Stomach smooth muscle (tissue), 2 donors: ENCODE data around the gene TPM4.
A peak's percentile ranks its signal among the peaks of the same experiment; 100 is the strongest.
"Not testable (repeated sequence)": the region's sequence is repeated elsewhere in the genome, so short reads cannot be mapped to it uniquely, and the experiment has no call there.

ENCODE experiments used
- H3K27ac ChIP-seq: one replicate; pipeline ENCODE4 v1.7.0; 2013; ENCODE audit warnings: mild to moderate bottlenecking, low read length, inconsistent platforms
- H3K27me3 ChIP-seq, 2 donors: one replicate each; pipeline ENCODE4 v1.7.0; 2013; ENCODE audit warnings: low read length in 2 of 2; ENCODE audit not compliant: insufficient read depth in 2 of 2, control insufficient read depth in 1 of 2
- H3K36me3 ChIP-seq, 2 donors: one replicate each; pipeline ENCODE4 v1.7.0; 2013; ENCODE audit warnings: low read length in 2 of 2; ENCODE audit not compliant: control insufficient read depth in 2 of 2, insufficient read depth in 2 of 2
- H3K4me1 ChIP-seq: one replicate; pipeline ENCODE4 v1.7.0; 2013; ENCODE audit warnings: low read length; ENCODE audit not compliant: control insufficient read depth, insufficient read depth
- H3K4me3 ChIP-seq, 2 donors: one replicate each; pipeline ENCODE4 v1.7.0; 2013; ENCODE audit warnings: low read length in 2 of 2
- H3K9ac ChIP-seq, 2 donors: one replicate each; pipeline ENCODE4 v1.7.0; 2013; ENCODE audit warnings: low read length in 2 of 2, mild to moderate bottlenecking in 1 of 2
- H3K9me3 ChIP-seq, 2 donors: one replicate each; pipeline ENCODE4 v1.7.0; 2013; ENCODE audit warnings: low read length in 2 of 2; ENCODE audit not compliant: control insufficient read depth in 2 of 2
- donor health status: healthy.
- donor health status: Pancreatic carcinoma.

Gene TPM4

DNA sequence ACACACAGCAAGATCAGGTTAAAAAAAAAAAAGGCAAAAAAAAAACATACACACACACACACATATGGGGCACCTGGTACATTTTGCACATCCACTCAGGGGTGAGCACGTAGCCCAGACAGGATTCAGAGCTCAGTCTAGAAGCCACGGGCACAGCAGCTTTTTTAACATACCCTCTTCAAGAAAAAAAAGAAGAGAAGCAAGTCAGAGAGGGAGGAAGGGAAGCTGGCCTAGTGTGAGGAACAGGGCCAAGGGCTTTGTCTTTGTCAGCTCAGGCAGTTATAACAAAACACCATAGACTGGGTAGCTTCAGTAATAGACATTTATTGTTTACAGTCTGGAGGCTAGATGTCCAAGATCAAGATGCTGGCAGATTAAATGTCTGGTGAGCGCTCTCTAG lies 2.3 kb upstream of the TPM4 start:
- H3K9me3 ChIP-seq = no peaks in the 10 kb centered on the region
- H3K27ac ChIP-seq = peak overlapping the region; percentile 100
- H3K4me3 ChIP-seq = no peak overlapping the region
- H3K27me3 ChIP-seq = no peaks in the 10 kb centered on the region
- no peak overlapping the region for H3K9ac ChIP-seq
- peaks cover 5 to 13% of the 10 kb centered on the region in 2 donors for H3K36me3 ChIP-seq
- H3K4me1 ChIP-seq = peaks cover 70% of the 10 kb centered on the region

GRCh38 chr19:16074488-16075365 lies 1.6 kb upstream of the TPM4 start:
- Histone ChIP-seq H3K4me1 (peaks cover 77% of the 10 kb centered on the region), H3K9ac (peak overlapping the region; percentile 90), H3K27ac (peak overlapping the region; percentile 100), H3K9me3 (no peaks in the 10 kb centered on the region), H3K4me3 (peak overlapping the region in 1 of 2 donors; percentile 3), H3K36me3 (peaks cover 5 to 11% of the 10 kb centered on the region in 2 donors), H3K27me3 (no peaks in the 10 kb centered on the region)

DNA sequence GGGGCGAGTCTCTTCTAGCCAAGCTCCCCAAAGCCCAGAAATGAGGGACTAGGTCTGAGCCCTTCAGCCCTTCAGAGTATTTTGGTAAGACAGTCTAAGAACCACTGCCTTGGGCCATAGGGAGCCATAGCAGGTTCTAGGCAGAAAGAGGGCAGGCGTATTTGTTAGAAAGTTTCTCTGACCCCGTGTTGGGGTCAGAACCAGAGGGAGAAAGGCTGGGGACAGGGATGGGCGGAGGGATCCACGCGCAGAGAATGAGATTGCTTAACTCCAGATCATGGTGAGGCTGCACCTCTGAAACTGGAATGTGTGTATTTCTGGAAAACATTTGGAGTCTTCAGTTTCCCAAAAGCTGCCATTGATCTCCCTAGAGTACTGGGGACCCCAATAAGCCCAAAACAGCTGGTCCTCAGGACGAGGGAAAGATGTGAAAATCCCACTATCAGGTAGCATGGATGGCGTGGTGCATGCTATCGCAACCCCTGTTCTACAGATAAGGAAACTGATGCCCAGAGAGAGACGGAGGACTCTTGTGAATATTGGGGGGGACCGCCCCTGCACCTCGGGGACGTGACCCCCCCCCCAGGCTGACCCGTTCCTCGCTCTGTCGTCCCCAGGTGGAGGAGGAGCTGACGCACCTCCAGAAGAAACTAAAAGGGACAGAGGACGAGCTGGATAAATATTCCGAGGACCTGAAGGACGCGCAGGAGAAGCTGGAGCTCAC lies 703 bp upstream of the TPM4 start:
- H3K27me3 ChIP-seq = no peaks in the 10 kb centered on the region
- H3K9me3 ChIP-seq = no peaks in the 10 kb centered on the region
- peak overlapping the region; percentile 90 for H3K9ac ChIP-seq
- peaks cover 80% of the 10 kb centered on the region for H3K4me1 ChIP-seq
- peak overlapping the region; percentile 100 for H3K27ac ChIP-seq
- H3K36me3 ChIP-seq = peaks cover 8 to 11% of the 10 kb centered on the region in 2 donors
- peak overlapping the region; percentile 84 to 89 for H3K4me3 ChIP-seq

DNA sequence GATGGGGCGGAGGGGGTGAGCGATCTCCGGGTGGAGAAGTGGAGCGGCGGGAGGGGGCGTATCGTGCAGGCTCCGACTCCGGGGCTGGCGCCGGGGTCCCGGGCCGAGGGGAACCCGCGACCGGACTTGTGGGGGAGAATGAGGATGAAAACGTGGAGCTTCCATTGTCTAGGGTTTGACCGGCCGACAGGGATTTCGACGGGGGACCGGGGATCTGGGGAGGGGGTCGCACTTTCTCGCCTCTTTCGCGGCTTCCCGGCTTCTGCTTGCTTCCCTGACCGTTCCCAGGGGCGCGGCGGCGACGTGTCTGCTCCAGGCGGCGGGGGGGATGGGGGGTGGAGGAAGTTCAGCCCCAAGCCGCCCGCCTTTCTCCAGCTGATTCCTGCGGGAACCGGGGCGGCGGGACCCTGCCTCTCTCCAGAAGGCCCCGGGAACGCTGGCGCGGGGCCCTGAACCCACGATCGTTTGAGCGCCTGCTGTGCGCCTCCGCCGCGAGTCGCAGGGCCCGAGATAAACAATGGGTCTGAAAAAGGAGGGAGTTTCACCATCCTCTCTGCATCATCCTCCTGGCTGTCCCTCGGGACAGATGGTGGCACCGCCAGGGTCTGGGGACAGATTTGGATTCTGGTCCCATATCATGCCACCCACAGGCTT lies 790 bp downstream of the TPM4 start:
- Histone ChIP-seq H3K27me3 (no peaks in the 10 kb centered on the region), H3K9me3 (no peaks in the 10 kb centered on the region), H3K4me3 (peak overlapping the region; percentile 75 to 89), H3K27ac (peak overlapping the region; percentile 100), H3K9ac (peak overlapping the region; percentile 97 to 99), H3K4me1 (peaks cover 79% of the 10 kb centered on the region), H3K36me3 (peaks cover 15 to 18% of the 10 kb centered on the region in 2 donors)

- Histone ChIP-seq H3K9ac (peak overlapping the region; percentile 97 to 99), H3K4me3 (peak overlapping the region; percentile 75 to 89), H3K4me1 (peaks cover 77% of the 10 kb centered on the region), H3K27ac (peak overlapping the region; percentile 100), H3K36me3 (peaks cover 23 to 24% of the 10 kb centered on the region in 2 donors), H3K27me3 (no peaks in the 10 kb centered on the region), H3K9me3 (no peaks in the 10 kb centered on the region)
Observed at GRCh38 chr19:16077984-16078758, 1.9 kb downstream of the TPM4 start.

GRCh38 chr19:16078759-16079707 lies 2.7 kb downstream of the TPM4 start:
- Histone ChIP-seq H3K27ac (peak overlapping the region; percentile 100), H3K4me1 (peaks cover 77% of the 10 kb centered on the region), H3K36me3 (peaks cover 27 to 28% of the 10 kb centered on the region in 2 donors), H3K9ac (peak overlapping the region; percentile 97 to 99), H3K9me3 (no peaks in the 10 kb centered on the region), H3K4me3 (peak overlapping the region; percentile 75 to 89), H3K27me3 (no peaks in the 10 kb centered on the region)

DNA sequence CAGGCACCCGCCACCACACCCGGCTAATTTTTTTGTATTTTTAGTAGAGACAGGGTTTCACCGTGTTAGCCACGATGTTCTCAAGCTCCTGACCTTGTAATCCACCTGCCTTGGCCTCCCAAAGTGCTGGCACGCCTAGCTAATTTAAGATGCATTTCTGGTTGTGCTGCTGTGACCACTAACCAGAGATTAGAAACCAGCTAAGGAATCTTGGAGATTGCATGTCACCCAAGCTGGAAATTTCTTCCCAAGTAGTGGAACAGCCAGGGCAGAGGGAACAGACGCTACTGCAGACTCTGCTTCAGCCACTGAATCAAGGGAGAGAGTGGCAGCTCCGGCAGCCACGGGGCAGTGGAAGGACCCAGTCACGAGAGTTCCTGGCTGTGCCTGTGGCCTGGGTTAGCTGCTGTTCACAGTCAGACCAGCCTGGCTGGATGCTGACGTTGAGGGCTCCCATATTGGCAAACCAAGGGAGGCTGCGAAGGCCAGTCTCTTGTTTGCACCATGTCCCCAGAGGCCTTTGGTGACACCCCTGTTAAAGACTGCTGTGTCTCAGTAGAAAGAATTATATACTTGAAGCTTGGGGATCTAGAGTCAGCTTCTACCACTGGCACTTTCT lies 7.9 kb downstream of the TPM4 start:
- peaks cover 95% of the 10 kb centered on the region for H3K4me1 ChIP-seq
- no peaks in the 10 kb centered on the region for H3K27me3 ChIP-seq
- H3K9ac ChIP-seq = peak overlapping the region in 1 of 2 donors; percentile 13
- no peaks in the 10 kb centered on the region for H3K9me3 ChIP-seq
- H3K27ac ChIP-seq = peak overlapping the region; percentile 100
- no peak overlapping the region for H3K4me3 ChIP-seq
- H3K36me3 ChIP-seq = peaks cover 63 to 72% of the 10 kb centered on the region in 2 donors

GRCh38 chr19:16085115-16085514 lies 8.8 kb downstream of the TPM4 start:
- Histone ChIP-seq H3K9me3 (no peaks in the 10 kb centered on the region), H3K27ac (peak overlapping the region; percentile 100), H3K4me1 (peaks cover 86% of the 10 kb centered on the region), H3K36me3 (peaks cover 71 to 77% of the 10 kb centered on the region in 2 donors), H3K27me3 (no peaks in the 10 kb centered on the region), H3K4me3 (no peak overlapping the region), H3K9ac (no peak overlapping the region)

DNA sequence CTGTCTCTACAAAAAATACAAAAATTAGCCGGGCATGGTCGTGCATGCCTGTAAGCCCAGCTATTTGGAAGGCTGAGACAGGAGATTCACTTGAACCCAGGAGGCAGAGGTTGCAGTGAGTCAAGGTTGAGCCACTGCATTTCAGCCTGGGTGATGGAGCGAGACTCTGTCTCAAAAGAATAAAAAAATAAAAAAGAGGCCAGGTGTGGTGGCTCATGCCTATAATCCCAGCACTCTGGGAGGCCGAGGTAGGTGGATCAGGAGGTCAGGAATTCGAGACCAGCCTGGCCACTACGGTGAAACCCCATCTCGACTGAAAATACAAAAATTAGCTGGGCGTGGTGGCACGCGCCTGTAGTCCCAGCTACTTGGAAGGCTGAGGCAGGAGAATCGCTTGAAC lies 11.1 kb downstream of the TPM4 start:
- not testable (repeated sequence) for H3K27me3 ChIP-seq, H3K4me3 ChIP-seq, H3K9ac ChIP-seq, H3K9me3 ChIP-seq
- Histone ChIP-seq H3K36me3 (peaks cover 78 to 87% of the 10 kb centered on the region in 2 donors), H3K4me1 (peaks cover 67% of the 10 kb centered on the region), H3K27ac (peak overlapping the region; percentile 62)
